ENCODE data around the gene CACNG1.

DNA sequence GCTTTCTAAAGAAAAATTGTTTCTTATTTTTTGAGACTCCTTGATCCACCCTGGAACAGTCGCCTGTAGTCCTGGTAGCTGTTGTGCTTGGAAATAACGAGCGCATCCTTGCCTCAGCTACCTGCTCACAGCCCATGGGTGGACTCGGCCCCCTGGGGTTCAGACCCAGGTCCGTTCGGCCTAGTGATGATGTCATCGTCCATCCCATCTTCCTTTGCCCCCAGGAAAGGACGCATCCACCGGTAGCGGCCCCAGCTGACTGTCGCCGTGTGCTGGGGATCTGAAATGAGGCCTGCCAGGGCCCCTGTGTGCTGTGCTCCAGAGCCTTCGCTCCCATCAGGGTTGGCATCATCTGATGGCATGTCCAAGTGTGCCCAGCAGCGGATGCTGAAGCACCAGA, 12.0 kb upstream of the CACNG1 start:
- TF ChIP-seq CREB1 (IDR thresholded peaks at IDR 0.05; ENCODE audit: low read depth) (no peak), EP300 (IDR thresholded peaks at IDR 0.05; ENCODE audit: borderline replicate concordance) (no peak)
